ENCODE results near the gene SERPINA1.
"Not testable (repeated sequence)": the region's sequence is repeated elsewhere in the genome, so short reads cannot be mapped to it uniquely, and the experiment has no call there.

Gene SERPINA1

DNA sequence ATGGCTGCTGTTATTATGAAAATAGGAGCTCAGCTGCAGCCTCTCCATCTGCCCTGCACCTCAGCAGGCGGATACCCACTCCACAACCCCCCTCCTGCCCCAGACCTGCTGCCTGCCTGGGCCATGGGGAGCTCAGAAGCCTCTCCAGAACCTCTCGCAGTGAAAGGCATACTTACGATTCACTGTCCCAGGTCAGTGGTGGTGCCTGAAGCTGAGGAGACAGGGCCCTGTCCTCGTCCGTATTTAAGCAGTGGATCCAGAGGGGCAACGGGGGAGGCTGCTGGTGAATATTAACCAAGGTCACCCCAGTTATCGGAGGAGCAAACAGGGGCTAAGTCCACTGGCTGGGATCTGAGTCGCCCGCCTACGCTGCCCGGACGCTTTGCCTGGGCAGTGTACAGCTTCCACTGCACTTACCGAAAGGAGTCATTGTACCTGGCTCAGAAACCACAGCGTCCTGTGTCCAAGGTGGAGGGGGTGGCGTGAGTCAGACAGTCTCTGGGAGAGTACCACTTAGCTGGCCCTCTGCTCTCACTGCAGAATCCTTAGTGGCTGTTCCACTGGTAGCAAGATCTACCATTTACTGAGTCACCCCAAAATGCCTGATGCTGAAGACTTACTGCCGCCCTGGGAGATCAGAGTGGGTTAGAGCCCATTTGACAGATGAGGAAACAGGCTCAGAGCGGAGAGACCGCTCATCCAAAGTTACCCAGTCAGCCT is at the start of gene SERPINA1:
Gene SERPINA1 (minus strand): TSS at position 219 of the 720 bp plus-strand sequence. CDS start 5,365 bp downstream, outside the sequence.
- no peak for FAIRE-seq

DNA sequence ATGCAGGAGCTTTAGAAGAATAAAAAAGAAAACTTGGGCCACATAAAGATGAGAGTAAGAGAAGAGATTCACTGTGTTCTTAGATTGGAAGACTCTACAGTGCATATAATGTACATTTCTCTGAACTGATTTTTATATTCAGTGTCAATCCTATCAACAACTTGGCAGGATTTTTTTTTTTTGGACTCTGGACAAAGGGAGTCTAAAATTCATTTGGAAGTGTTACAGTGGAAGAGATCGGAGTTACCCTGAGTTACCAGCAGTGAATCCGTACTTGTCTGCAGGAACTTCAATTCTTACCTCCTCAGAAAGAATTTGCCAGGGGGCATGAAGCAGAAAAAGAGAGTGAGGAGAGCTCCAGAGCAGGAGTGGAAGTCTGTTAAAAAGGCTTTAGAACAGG is 40.2 kb upstream of the SERPINA1 start:
- FAIRE-seq = no peak

DNA sequence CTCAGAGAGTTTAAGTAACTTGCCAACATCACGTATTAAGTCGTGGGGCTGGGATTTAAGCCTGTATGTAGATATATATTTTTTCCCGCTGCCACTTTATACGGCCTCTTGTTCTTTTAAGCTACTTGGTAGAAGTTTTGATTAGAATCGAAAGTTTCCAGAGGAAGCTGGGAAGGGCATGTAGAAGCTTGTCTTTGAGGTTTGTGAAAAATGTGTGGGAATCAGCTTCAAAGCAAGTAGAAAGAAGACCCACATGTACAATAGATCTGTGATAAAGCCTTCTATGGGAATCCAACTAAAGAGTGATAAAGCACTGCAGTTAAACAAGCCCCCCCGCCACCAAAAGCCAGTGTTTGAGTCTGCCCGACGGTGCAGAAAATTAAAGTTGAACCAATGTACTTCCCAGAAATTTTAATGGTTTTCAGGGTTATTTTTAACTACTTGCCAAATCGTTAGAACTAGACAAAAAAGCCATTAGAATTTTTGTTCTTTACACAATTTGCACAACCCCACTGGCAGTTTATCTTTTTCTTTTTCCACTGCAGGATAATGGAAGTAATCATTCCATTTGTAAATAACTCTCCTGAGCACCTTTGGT is 38.7 kb upstream of the SERPINA1 start:
- no peak for FAIRE-seq

DNA sequence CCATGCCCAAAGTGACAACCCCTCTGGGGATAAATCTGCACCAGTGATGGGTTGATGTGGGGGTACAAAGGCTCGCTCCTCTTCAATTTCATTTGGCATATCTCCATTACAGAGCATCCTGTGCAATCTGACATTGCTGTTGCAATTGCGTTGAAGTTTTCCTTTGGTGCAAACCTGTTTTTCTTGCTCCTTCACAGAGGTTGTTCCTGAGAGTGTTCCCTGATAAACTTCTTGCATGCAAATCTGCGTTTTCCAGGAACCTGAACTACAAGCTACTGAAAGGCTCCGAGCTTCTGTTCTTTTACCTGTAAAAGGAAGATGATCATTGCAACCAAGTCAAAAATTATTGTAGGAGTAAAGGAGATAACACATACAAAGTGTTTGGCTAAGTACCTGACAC is 38.1 kb upstream of the SERPINA1 start:
- FAIRE-seq = no peak

DNA sequence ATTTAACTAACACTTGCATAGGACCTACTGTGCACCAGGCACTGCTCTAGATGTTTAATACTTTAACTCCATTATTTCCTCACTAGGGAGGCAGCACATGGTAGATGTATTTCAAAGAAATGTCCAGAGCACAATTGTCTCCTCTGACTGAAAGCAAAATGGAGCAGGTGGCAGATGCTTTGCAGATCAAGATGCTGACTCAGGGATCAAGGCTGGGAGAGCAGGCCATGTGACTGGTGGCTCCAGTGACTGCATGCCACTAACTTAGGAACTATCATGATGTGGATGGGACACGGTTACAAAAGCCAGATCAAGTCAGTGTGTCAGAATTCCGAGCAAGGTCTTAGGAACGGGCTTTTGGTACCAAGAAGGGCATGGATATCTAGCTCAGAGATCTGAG is 36.0 kb upstream of the SERPINA1 start:
- no peak for FAIRE-seq

DNA sequence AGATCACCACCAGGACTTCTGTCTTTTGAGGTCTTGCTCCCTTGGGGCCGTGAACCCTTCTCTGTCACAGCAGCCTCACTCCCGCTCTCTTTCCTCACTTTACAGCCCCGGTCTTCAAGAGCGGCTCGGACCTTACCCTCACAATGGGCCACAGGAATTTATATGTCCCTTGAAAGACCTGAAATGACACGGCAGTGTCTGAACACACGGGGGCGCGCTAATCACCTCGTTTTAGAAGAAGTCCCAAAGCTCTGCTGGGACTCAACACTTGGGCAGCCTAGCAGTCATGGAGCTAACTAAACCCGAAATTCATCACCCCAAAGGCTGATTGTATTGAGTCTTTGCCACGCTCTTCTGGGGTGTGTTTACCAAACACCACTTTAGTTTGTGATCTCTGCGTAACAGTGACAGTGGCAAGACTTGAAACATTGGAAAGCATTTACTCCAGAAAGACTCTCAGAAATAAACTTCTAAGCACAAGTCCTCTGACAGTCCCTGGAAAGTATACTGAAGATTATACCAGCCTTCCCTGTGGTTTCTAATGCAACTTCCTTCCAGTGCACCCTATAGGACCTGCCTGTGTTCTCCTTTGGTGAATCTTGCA is 35.2 kb upstream of the SERPINA1 start:
- FAIRE-seq = no peak

DNA sequence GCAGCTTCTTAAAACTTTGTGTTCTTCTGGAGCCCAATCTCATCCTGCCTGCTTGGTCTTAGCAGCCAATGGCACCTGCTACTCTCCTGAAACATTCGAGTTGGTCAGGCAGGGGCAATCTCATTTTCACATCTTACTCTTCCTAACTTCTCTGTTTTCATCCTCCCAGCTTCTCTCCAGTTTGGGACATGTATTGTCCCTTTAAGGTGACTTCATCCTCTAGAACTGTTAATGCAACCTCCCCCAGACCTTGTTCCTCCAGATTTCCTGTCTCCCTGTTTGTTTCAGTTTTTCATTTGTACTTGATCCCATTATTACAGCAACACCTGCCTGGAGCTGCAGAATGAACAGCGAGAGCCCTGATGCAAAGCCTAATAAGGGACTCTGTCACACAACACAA is 32.9 kb upstream of the SERPINA1 start:
- FAIRE-seq = no peak

DNA sequence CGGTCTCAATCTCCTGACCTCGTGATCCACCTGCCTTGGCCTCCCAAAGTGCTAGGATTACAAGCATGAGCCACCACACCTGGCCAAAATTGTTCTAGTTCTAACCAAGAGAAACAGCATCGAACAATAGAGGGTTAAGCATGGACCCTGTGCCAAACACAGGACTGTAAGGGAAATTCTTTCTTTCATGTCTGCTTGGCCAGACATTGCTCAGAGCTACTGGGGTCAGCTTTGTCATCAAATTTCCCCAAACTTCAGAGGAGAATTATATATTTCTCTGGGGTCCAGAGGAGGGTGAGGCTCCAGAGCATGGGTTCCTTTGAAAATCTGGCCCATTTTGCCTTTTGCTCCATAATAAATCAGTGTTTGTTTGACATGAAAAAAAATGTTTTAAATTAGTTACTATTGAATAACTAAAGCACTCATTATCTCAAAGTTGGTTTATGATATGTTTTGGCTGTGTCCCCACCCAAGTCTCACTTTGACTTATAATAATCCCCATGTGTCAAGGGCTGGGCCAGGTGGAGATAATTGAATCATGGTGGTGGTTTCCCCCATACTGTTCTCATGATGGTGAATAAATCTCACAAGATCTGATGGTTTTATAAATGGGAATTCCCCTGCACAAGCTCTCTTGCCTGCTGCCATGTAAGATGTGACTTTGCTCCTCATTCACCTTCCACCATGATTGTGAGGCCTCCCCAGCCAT is 29.2 kb upstream of the SERPINA1 start:
- FAIRE-seq = not testable (repeated sequence)

DNA sequence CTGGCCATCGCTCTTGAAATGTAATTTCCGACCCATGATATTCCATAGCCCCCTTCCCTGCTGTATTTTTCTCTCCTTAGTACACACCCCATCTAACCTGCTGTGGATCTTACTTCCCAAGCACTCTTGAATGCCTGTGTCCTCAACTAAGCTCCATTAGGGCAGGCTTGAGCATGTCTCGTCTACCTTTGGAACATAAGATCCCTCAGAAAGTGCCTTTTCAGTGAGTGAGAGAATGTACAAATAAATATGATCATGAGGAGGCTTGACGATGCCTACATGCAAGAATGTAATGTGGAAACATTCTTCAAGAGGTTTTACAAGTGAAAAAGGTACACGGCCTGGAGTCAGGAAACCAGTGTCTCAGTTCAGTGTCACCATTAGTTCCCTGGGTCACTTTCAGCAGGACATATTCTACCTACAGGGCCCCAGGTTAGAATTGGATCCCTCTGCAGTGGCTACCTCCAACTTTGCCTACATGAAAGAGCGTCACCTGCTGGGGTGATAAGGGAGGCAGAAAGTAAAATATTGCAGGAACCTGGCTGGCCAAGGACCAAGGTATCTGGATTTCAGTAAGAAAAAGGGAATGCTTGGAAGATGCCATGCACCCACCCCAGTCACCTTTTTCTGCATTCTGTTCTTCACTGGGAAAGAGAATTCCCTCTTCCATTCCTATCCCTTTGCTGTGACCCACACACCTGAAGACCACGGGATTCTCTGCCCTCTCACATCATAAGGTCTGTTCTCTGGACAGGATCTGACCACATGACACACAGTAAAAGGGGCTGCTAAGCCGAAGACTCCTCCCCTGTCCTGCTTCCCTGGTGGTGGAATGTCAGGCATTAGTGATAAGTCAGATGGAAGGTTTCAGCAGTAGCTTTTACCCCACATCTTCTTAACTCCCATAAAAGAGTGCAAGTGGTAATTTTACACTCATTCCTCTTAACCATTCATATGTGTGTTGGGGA is 24.6 kb upstream of the SERPINA1 start:
- no peak for FAIRE-seq

DNA sequence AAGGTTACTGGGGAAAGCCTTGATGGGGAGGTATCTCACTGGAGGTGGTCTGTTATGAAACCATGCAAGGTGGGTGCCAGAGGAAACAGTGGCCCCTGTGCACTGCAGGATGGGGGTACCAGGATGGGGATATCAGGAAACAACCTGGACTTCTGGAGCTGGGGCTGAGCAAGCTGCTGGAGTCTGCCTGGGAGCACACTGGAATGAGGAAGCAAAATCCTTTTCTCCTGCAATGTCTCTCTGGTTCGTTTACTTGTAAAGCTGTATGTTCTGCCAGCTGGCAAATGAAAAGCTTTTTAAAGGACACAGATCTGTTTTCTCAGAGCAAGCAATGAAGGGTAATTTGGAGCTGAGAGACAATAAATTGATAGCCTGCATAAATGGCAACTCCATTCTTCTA is 23.2 kb upstream of the SERPINA1 start:
- FAIRE-seq = no peak

DNA sequence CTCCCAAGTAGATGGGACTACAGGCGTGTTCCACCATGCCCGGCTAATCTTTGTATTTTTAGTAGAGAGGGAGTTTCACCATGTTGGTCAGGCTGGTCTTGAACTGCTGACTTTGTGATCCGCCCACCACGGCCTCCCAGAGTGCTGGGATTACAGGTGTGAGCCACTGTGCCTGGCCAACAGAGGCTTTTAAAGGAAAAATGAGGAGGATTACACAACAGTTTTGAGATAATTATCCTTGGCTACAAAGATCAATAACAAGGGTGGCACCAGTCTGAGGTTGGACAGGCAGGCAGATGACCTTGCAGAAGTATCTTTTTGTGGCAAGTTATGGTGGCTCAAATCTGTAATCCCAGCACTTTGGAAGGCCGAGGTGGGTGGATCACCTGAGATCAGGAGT is 21.0 kb upstream of the SERPINA1 start:
- not testable (repeated sequence) for FAIRE-seq

DNA sequence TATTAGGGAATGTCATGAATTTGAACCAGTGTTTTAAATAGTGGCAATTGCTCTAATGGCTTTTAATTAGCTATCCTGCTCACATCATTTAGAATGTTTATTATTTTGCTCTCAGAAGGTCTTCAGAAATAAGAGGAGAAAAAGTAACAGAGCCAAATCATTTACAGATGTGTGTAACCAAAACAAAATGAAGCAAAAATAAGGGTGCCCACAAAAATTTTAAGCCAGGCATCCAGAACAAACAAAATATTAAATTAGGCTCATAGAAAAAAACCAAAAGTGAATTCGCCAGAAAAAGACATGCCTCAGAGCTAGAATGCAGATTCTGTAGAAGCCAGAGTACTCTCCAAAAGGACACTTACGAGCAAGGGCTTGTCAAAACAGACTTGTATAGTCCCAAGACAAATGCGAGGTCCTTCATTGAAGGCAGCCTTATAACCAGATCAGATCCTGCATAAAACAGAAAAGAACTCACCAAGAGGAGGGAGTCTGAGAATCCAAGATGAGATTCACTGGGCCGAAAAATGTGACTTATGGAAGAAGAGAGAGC is 20.2 kb upstream of the SERPINA1 start:
- no peak for FAIRE-seq

DNA sequence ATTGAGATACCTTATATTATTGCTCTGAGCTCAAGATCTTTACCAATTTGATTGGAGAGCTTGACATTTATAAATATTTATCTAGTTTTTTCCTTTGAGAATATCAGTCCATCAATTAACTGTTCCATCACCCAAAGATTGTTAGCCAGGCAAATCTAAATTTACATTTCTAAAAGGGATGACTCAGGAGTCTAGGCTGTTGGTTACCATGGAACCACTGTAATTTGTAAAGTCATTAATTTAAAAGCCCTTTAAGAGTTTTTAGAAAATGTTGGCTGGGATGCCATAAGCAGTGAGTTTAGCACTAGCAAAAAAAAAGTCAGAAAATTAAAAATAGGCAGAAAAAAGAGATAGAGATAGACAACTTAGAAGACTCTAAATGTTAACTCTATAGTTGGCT is 19.5 kb upstream of the SERPINA1 start:
- FAIRE-seq = no peak

DNA sequence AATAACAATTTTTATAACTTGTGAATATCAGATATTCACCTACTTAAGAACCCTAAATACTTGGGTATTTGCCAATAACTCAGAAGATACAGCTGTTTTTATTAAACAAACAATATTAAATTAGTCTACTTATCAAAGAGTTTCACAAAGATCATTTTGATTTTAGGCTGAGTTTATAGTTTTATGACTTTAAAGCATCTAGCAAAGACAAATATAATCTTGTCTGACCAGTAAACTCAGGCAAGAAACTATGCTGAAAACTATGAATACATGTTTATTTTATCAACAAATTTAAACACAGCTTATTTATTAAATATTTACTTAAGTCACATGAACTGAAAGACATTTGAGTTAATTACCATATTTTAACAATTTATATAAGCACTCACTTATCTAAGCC is 18.5 kb upstream of the SERPINA1 start:
- no peak for FAIRE-seq

DNA sequence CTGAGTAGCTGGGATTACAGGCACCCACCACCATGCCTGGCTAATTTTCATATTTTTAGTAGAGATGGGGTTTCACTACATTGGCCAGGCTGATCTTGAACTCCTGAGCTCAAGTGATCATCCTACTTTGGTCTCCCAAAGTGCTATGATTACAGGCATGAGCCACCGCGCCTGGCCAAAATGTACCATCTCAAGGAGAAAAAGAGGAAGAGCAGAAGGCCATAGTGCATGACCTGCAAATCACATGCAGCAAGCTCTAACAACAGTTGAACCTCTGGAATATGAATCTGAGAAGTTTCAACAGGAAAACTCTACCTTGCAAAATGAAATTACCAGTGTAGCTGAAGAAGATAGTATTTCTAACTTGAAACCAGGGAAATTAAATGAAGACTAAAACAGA is 17.1 kb upstream of the SERPINA1 start:
- FAIRE-seq = no peak

DNA sequence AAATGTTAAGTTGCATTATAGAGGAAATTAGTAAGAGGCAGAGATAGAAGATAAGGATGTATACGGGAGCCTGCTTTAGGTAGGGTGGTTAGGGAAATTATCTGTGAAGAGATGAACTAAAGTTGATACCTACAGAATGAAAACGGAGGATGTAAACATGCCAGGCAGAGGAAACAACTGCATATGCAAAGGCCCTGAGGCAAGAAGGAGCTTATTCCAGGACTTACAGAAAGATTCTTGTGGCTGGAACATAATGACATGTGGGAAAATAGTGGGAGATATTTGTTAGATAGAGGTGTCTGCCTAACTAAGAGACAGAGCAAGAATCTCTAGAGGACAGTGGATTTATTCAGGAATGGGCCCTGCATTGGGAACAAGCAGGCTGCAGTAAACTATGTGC is 16.2 kb upstream of the SERPINA1 start:
- FAIRE-seq = no peak

DNA sequence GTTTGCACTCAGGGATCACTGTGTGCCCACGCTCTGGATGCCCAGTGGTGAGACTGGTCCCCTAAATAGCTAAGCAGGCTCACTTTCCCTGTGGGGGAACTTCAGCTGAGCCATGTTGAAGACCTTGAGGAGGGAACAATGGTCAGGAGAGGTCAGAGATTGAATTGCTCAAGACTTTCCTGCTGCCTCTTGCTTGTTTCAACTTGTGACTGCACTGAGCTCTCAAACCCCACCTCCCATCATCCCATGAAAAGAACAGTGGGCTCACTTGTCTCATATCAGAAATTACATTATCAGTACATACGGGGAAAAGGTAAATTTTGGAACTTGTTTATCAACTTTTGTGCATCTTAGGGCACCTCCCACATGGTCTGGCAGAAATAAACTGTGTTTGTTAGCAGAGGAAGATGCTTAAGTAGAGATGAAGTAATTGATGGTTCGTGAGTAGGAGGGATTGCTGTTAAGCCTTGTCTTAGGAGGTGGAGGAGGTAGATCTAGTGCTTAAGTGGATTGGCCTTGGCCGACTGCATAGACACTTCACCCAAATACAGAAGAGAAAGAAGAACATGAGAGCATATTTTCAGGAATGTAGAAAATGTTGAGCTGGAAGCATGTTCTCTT is 15.0 kb upstream of the SERPINA1 start:
- FAIRE-seq = no peak

DNA sequence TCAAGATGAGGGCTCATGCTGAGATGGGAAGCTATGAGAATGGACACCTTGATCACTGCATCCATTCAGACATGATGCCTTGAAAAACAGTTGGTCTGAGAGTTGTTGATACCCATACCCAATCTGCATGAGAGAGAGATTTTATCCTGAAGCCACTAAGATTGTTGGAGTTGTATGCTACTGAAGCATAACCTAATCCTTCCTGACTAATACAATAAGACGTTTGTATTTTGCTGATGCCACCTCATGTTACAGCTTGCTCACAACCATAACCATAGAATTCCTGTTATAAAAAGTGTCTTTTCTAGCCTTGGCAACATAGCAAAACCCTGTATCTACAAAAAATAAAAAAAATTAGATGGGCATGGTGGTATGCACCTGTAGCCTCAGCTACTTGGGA is 12.7 kb upstream of the SERPINA1 start:
- FAIRE-seq = no peak

DNA sequence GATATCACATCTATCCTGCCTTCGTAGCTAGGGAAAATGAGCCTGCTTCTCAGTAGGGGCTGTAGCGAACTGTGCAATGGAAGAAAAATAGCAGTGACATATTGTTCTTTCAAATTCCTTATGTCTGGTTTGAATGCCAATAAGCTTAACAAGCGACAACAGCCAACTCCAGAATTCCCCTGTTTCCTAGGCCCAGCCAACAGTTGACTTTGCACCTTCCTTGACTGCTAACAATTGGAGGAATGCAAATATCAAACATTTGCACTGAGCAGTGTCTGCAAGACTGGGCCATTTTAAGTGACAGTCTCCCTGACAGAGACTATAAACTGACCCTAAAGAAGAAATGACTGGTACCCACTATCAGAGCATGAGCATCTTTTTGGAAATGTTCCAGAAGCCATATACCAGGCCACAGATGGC is 12.0 kb upstream of the SERPINA1 start:
- no peak for FAIRE-seq

DNA sequence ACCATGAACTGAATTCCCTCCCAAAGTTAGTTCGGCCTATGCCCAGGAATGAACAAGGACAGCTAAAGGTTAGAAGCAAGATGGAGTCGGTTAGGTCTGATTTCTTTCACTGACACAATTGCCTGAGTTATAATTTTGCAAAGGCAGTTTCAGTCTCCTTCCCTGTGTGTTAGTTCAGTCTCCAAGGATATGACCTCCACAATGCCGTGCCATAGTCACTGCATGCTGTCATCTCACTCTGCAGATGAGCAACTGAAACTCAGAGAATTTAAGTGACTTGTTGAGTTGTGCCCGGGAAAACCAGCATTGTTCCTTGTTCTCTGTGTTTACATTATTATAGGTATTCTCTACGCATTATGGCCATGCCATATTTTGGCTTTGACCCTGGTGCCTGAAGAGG is 10.1 kb upstream of the SERPINA1 start:
- FAIRE-seq = no peak

DNA sequence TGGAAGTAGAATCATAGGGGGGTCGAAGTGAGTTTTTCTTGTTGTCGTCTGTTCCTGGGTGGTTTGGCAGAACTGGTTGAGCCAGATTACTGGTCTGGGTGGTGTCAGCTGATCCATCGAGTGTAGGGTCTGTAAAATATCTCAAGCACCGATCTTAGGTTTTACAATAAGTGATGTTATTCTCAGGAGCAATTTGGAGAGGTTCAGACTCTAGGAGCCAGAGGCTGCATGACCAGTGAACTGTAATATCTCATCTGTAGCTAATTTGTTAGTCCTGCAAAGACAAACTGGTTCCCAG is 9.7 kb upstream of the SERPINA1 start:
- no peak for FAIRE-seq

All from TTC549 (cell line).